Measurements from ENCODE around the gene BLVRB. TPM values are rescaled to one million over a fixed set of nuclear protein-coding genes. Genes with fewer than 3 reads are reported as not detected.

BLVRB gene
- total and polyA plus RNA-seq, 9 donors = 16.8 to 135 (median 75.5) TPM

DNA sequence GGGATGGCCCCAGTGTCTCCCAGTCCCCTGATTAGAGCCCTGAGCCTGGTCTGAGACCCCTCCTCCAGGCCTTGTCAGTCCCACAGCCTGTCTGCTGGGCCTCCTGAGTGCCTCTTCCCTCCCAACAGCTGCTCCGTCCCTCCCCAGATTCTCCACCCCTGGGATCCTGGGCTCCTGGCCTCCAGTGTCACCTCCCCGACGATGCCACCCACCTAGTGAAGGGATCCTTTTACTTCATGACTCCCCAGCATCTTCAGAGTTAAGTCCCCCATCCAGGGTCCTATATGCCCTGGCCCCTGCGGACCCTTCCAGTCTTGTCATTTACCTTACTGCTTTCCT is 47.9 kb downstream of the BLVRB start:
- H3K4me1 ChIP-seq (ENCODE audit: insufficient read depth) = no peaks in the 10 kb centered on the region
- no peaks in the 10 kb centered on the region for H3K36me3 ChIP-seq
- H3K27me3 ChIP-seq = no peaks in the 10 kb centered on the region
- 73 to 80% (median 73%) methylated on average over 4 of the region's 4 CpGs for WGBS, 3 donors
- H3K27ac ChIP-seq = no peak overlapping the region
- H3K4me3 ChIP-seq = no peak overlapping the region
- no peaks in the 10 kb centered on the region for H3K9me3 ChIP-seq
- intact Hi-C loops (cut with DNase I) = no loop called here
- TF ChIP-seq EP300 (IDR thresholded peaks at IDR 0.05) (no peak), CTCF (IDR thresholded peaks at IDR 0.05) (no peak), POLR2A (IDR thresholded peaks at IDR 0.05) (no peak)
- DNase-seq = no peak

DNA sequence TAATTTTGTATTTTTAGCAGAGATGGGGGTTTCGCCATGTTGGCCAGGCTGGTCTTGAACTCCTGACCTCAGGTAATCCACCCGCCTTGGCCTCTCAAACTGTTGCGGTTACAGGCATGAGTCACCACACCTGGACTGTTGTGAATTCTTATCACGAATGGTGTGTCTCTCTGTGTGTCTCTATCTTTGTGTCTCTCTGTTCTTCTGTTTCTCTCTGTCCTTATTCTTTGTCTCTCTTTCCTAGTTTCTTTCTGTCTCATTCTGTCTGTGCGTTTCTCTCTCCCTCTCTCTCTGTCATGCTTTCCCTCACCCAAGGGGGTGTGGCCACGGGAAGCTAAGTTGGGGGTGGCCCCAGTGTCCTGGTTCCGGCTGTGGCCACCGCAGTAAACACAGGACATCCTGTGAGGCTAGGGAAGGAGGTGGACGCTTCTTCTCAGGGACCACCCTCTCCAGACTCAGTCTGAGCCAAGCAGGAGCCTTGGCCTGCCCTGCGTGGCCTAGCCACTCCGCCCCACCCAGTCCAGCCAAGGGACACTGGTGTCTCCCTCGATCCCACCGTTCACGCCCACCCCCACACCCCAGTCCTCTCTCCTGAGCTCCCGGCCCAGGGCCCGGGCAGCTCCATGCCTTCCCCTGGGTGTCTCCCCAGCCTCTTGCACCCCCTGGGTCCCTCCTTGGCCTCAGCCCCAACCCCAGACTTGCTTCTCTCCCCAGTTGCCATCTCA is 48.5 kb downstream of the BLVRB start:
- Histone ChIP-seq H3K27me3 (no peaks in the 10 kb centered on the region), H3K27ac (peak overlapping the region in 1 of 2 donors; percentile 58), H3K4me1 (ENCODE audit: insufficient read depth) (no peaks in the 10 kb centered on the region), H3K9me3 (no peaks in the 10 kb centered on the region), H3K36me3 (no peaks in the 10 kb centered on the region), H3K4me3 (no peak overlapping the region)
- no peak for DNase-seq
- intact Hi-C loops (cut with DNase I) = no loop called here
- TF ChIP-seq POLR2A (IDR thresholded peaks at IDR 0.05) (no peak), EP300 (IDR thresholded peaks at IDR 0.05) (no peak), CTCF (IDR thresholded peaks at IDR 0.05) (no peak)
- WGBS, 3 donors = 65 to 72% (median 70%) methylated on average over 16 of the region's 16 CpGs

- Histone ChIP-seq H3K4me3 (no peak overlapping the region), H3K4me1 (ENCODE audit: insufficient read depth) (no peaks in the 10 kb centered on the region), H3K9me3 (no peaks in the 10 kb centered on the region), H3K36me3 (no peaks in the 10 kb centered on the region), H3K27me3 (no peaks in the 10 kb centered on the region), H3K27ac (no peak overlapping the region)
- intact Hi-C loops (cut with DNase I) = no loop called here
- no peak for DNase-seq
- TF ChIP-seq EP300 (IDR thresholded peaks at IDR 0.05) (no peak), POLR2A (IDR thresholded peaks at IDR 0.05) (no peak), CTCF (IDR thresholded peaks at IDR 0.05) (no peak)
- 90 to 96% (median 95%) methylated on average over 2 of the region's 2 CpGs for WGBS, 3 donors
Observed at GRCh38 chr19:40415768-40416167, 49.8 kb downstream of the BLVRB start.

DNA sequence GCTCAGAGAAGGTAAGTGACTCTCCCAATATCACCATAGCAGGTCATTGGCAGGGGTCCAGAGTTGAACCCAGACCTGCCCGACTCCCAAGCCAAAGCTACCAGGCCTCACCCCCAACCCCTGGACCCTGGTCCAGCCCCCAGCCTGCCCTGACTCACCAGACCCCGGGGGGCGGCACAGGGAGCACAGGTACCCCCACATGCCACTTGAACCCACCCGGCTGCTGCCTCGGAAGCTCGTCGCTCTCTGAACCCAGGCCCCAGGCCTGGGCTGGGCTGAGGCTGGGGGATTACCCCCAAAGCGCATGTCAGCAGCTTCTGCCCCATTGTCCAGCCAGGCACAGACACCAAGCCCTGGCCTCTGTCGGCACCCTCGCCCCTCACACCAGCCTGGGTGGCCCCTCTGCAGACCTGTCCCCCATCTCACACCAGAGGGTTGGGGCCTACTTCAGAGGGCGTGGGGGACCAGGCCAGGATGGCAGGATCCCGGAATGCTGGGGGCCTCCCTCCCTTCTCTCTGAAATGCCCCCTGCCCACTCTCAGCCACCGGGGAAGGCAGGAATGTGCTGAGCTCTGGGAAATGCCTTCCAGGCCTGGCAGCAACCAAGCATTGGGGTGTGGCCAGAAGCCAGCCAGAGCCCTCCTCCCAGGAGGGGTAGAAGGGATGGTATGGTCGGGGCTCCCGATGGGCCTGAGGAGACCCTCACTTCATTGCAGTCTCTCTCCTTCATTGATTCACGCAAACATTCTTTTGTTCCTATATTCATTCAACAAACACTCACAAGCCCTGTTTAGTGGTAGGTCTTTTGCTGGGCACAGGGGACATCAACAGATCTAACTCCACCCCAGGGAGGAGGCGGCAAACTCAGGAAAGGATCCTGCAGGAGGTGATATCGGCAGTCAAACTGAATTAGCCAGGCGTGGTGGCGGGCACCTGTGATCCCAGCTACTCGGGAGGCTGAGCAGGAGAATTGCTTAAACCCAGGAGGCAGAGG is 50.7 kb downstream of the BLVRB start:
- Histone ChIP-seq H3K27ac (no peak overlapping the region), H3K4me3 (no peak overlapping the region), H3K4me1 (ENCODE audit: insufficient read depth) (no peaks in the 10 kb centered on the region), H3K36me3 (no peaks in the 10 kb centered on the region), H3K27me3 (no peaks in the 10 kb centered on the region), H3K9me3 (no peaks in the 10 kb centered on the region)
- TF ChIP-seq EP300 (IDR thresholded peaks at IDR 0.05) (no peak), CTCF (IDR thresholded peaks at IDR 0.05) (no peak), POLR2A (IDR thresholded peaks at IDR 0.05) (no peak)
- DNase-seq = no peak
- 76 to 88% (median 78%) methylated on average over 20 to 21 of the region's 21 CpGs for WGBS, 3 donors
- intact Hi-C loops (cut with DNase I) = no loop called here
